ENCODE results near the gene TSPAN4. TPM values are rescaled to one million over a fixed set of nuclear protein-coding genes. Genes with fewer than 3 reads are reported as not detected.
A peak's percentile ranks its signal among the peaks of the same experiment; 100 is the strongest.

TSPAN4 gene
- total and polyA plus RNA-seq, 10 donors = 32.1 to 140 (median 107) TPM

- H3K27ac ChIP-seq = no peak overlapping the region
- H3K4me3 ChIP-seq = no peak overlapping the region
- intact Hi-C loops (cut with DNase I; ENCODE audit: low total_unique reads) = no loop called here
- DNase-seq = no peak
- H3K36me3 ChIP-seq = peaks cover 0 to 48% (median 31%) of the 10 kb centered on the region in 6 donors
- H3K27me3 ChIP-seq (replicated peaks in 1 of 7) = no peaks in the 10 kb centered on the region
- no peaks in the 10 kb centered on the region for H3K9me3 ChIP-seq
- TF ChIP-seq POLR2A (IDR thresholded peaks at IDR 0.05) (no peak), CTCF (IDR thresholded peaks at IDR 0.05 in 8 of 11, conservative IDR thresholded peaks at IDR 0.05 in 3 of 11) (no peak), POLR2AphosphoS5 (IDR thresholded peaks at IDR 0.05) (no peak)
- WGBS, 5 donors = 85 to 96% (median 89%) methylated on average over 8 to 11 of the region's 11 CpGs
- peaks cover 14 to 43% (median 35%) of the 10 kb centered on the region in 6 donors for H3K4me1 ChIP-seq
These were observed 26.8 kb upstream of the TSPAN4 start for GRCh38 chr11:815675-816432.

- Histone ChIP-seq H3K9me3 (no peaks in the 10 kb centered on the region), H3K36me3 (peaks cover 0 to 47% (median 29%) of the 10 kb centered on the region in 6 donors), H3K4me3 (no peak overlapping the region), H3K27ac (no peak overlapping the region), H3K4me1 (peaks cover 14 to 43% (median 35%) of the 10 kb centered on the region in 6 donors), H3K27me3 (replicated peaks in 1 of 7) (no peaks in the 10 kb centered on the region)
- intact Hi-C loops (cut with DNase I; ENCODE audit: low total_unique reads) = no loop called here
- WGBS, 5 donors = 81 to 87% (median 86%) methylated on average over 11 of the region's 11 CpGs
- no peak for TF ChIP-seq POLR2A (IDR thresholded peaks at IDR 0.05)
- TF ChIP-seq CTCF (IDR thresholded peaks at IDR 0.05 in 8 of 11, conservative IDR thresholded peaks at IDR 0.05 in 3 of 11) = no peak
- no peak for TF ChIP-seq POLR2AphosphoS5 (IDR thresholded peaks at IDR 0.05)
- no peak for DNase-seq
These were observed 26.2 kb upstream of the TSPAN4 start for GRCh38 chr11:816433-816779.

DNA sequence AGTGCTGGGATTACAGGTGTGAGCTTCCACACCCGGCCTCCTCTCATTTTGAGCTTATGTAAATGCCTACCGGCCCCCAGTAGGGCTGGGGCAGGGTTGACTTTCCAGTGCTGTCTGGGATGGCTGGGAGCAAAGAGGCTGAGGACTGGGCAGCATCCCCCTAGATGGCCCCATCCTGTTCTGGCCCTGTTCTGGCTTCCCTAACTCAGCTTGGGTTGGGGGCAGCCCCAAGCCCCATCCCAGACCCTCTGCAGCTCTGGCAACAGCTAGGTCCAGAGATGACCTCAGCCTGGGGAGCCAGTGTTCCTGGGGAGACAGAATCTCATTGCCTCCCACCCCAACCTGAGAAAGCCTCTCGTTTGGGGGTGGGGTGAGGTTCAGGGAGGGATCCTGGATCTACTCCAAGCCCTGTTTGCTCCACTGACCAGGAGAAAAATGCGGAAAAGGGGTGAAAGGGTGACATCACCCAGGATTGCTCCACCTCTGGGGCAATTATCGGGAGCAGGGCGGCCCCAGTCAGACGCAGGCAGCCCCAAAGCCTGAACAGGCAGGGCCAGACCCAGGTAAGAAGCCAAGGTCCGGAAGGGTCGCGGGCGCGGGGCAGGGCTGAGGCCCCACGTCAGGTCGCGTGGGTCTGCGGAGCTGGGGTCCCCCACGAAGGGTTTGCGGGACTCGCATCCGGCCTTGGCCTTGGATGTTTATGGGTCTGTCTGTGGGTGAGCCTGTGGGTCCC, 24.1 kb upstream of the TSPAN4 start, which contains the start of gene PNPLA2:
TSS of gene PNPLA2 (plus strand) at position 519 of the 733 bp plus-strand sequence. CDS start 805 bp downstream, outside the sequence.
- Histone ChIP-seq H3K4me3 (peak within 1 kb of the TSS; percentile 58 to 97 (median 84)), H3K27me3 (replicated peaks in 1 of 7) (no peaks in the 10 kb centered on the region), H3K9me3 (no peaks in the 10 kb centered on the region), H3K4me1 (peaks cover 16 to 47% (median 40%) of the 10 kb centered on the region in 6 donors), H3K27ac (peak within 1 kb of the TSS; percentile 74 to 100 (median 98)), H3K36me3 (peaks cover 0 to 47% (median 24%) of the 10 kb centered on the region in 6 donors)
- TF ChIP-seq POLR2A (IDR thresholded peaks at IDR 0.05) (no peak), CTCF (IDR thresholded peaks at IDR 0.05 in 8 of 11, conservative IDR thresholded peaks at IDR 0.05 in 3 of 11) (no peak), POLR2AphosphoS5 (IDR thresholded peaks at IDR 0.05) (no peak)
- DNase-seq = peak; percentile 79
- 28 to 55% (median 32%) methylated on average over 10 to 20 of the region's 20 CpGs for WGBS, 5 donors
- intact Hi-C loops (cut with DNase I; ENCODE audit: low total_unique reads) = no loop called here

All from spleen (tissue), 11 donors.